Neutrophil (primary cell): ENCODE results near the gene ARHGAP23.
A peak's percentile ranks its signal among the peaks of the same experiment; 100 is the strongest.
"Not testable (repeated sequence)": the region's sequence is repeated elsewhere in the genome, so short reads cannot be mapped to it uniquely, and the experiment has no call there.

Source experiments
- H3K27ac ChIP-seq: fragments of 200-600 bp; sonication (generic); 2 replicates; pipeline ENCODE4 v1.5.1; 2016; ENCODE audit warnings: mild to moderate bottlenecking, moderate library complexity
- H3K27me3 ChIP-seq: fragments of 200-600 bp; sonication (generic); 2 replicates; pipeline ENCODE4 v1.6.0; 2016; ENCODE audit warnings: mild to moderate bottlenecking
- H3K36me3 ChIP-seq: fragments of 200-600 bp; sonication (generic); 2 replicates; pipeline ENCODE4 v1.5.1; 2017
- H3K4me1 ChIP-seq, 2 experiments: fragments of 200-600 bp in 1 of 2; sonication (generic) in 1 of 2; 1 replicate in 1 of 2; 2 replicates in 1 of 2; pipeline versions ENCODE4 v1.5.1 to v1.6.1; 2013 to 2016; ENCODE audit warnings: low read depth in 1 of 2, low read length in 1 of 2, mild to moderate bottlenecking in 1 of 2, moderate library complexity in 1 of 2; ENCODE audit not compliant: control insufficient read depth in 1 of 2, insufficient read depth in 1 of 2
- H3K4me3 ChIP-seq, 2 experiments: fragments of 200-600 bp in 1 of 2; sonication (generic) in 1 of 2; 1 replicate in 1 of 2; 2 replicates in 1 of 2; pipeline ENCODE4 v1.5.1; 2013 to 2016; ENCODE audit warnings: low read depth in 1 of 2, low read length in 1 of 2, mild to moderate bottlenecking in 1 of 2, moderate library complexity in 1 of 2
- H3K9me3 ChIP-seq: fragments of 200-600 bp; sonication (generic); 2 replicates; pipeline ENCODE4 v1.5.1; 2016
- TF ChIP-seq, protein P1 (sequence below): fragments of 200-600 bp; sonication (generic); IDR thresholded peaks from 2 replicates; pipeline ENCODE4 v1.5.1; 2016; ENCODE audit warnings: antibody characterized with exemption

Gene ARHGAP23

DNA sequence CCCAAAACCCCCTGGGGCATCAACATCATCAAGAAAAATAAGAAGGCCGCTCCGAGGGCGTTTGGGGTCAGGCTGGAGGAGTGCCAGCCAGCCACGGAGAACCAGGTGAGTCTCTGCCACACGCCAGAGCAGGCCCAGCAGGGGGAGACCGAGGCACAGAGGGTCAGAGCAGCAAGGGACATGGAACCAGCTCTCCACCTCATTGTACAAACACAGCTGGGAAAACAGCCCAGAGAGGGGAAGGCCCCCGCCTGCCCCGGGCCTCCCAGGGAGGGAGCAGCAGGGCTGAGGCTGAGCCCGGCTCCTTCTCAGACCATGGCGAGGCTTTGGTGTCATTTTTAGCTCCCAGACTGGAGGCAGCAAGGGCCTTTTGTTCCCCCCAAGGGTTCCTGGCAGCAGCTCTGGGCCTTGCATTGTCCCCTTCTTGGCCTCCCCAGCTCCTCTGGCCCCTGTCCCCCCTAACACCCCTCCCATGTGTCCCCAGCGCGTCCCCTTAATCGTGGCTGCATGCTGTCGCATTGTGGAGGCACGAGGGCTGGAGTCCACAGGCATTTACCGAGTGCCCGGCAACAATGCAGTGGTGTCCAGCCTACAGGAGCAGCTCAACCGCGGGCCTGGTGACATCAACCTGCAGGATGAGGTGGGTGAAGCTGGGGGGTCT, 53.9 kb downstream of the ARHGAP23 start:
- H3K9me3 ChIP-seq, H3K27ac ChIP-seq, H3K27me3 ChIP-seq, H3K4me3 ChIP-seq, H3K4me1 ChIP-seq, H3K36me3 ChIP-seq: not testable (repeated sequence)

DNA sequence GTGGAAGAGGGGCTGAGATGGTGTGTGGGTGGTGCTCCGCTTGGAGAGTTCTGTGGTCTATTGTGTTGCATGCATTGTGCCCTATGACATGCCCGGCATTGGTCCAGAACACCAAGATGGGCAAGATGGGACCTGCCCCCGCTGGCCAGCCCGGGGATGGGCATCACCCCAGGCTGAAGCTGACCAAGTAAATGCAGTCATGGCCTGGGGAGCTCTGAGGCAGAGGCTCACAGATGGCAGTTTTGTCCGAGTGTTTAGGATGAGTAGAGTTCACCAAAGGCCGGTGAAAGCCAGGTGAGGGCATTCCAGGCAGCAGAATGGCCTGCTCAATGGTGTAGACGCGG, 54.4 kb downstream of the ARHGAP23 start:
- H3K27ac ChIP-seq, H3K4me3 ChIP-seq, H3K36me3 ChIP-seq, H3K27me3 ChIP-seq, H3K4me1 ChIP-seq, H3K9me3 ChIP-seq: not testable (repeated sequence)

DNA sequence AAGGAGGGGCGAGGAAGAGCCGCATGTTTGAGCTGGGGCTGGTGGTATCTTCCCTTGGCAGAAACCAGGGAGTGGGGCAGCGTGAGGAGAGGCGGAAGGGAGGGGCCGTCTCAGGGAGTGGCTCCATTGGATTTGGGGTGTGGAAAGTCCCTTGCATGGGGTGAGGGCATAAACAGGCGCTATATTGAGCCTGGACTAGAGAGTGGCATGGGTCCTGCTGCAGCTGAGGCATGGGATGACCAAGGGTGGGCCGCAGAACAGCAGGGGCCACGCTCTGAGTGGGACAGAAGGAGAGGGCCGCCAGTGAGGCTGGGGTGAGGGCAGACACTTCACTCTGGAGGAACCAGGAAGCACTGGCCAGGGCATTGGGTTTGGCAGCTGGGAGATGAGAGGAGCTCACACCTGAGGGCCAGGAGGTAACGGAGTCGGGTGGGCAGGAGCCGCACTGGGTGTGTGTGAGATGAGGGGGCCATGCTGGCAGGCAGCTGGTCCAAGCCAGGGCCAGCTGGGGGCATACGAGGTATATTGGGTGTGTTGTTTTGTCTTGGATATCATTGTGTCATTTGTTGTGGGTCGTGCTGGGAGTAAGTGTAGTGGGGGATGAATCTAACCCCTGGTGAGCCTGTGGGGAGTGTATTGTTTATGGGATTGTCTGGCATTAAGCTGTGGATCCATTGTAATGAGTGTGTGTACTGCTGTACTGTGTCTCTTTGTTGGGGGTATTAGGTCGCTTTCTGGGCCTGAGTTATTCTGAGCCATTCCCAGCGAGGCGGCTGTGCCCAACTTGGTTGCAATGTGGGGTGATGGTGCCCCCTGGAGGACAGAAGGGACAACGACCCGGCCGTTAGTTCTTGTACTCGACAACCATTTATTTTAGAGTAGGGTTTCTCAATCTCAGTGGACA, 56.2 kb downstream of the ARHGAP23 start:
- H3K36me3 ChIP-seq, H3K4me3 ChIP-seq, H3K9me3 ChIP-seq, H3K27ac ChIP-seq, H3K27me3 ChIP-seq, H3K4me1 ChIP-seq: not testable (repeated sequence)
- TF ChIP-seq, protein P1, sequence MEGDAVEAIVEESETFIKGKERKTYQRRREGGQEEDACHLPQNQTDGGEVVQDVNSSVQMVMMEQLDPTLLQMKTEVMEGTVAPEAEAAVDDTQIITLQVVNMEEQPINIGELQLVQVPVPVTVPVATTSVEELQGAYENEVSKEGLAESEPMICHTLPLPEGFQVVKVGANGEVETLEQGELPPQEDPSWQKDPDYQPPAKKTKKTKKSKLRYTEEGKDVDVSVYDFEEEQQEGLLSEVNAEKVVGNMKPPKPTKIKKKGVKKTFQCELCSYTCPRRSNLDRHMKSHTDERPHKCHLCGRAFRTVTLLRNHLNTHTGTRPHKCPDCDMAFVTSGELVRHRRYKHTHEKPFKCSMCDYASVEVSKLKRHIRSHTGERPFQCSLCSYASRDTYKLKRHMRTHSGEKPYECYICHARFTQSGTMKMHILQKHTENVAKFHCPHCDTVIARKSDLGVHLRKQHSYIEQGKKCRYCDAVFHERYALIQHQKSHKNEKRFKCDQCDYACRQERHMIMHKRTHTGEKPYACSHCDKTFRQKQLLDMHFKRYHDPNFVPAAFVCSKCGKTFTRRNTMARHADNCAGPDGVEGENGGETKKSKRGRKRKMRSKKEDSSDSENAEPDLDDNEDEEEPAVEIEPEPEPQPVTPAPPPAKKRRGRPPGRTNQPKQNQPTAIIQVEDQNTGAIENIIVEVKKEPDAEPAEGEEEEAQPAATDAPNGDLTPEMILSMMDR = peak; percentile 51

DNA sequence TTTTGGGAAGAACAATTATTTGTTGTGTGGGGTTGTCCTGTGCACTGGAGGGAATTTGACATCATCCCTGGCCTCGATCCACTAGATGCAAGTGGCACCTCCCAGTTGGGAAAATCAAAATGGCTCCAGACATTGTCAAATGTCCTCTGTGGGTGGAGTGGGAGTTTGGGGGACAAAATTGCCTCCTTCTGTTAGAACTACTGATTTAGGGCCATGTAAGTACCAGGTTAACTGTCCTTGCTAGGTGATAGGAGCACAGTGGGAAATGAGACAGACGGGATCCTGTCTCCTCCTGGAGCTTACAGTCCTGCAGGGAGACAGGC, 56.8 kb downstream of the ARHGAP23 start:
- Histone ChIP-seq H3K4me1 (no peaks in the 10 kb centered on the region), H3K9me3 (no peaks in the 10 kb centered on the region), H3K27me3 (no peaks in the 10 kb centered on the region), H3K36me3 (no peaks in the 10 kb centered on the region), H3K4me3 (no peak overlapping the region), H3K27ac (no peak overlapping the region)
- TF ChIP-seq, protein P1 = no peak

DNA sequence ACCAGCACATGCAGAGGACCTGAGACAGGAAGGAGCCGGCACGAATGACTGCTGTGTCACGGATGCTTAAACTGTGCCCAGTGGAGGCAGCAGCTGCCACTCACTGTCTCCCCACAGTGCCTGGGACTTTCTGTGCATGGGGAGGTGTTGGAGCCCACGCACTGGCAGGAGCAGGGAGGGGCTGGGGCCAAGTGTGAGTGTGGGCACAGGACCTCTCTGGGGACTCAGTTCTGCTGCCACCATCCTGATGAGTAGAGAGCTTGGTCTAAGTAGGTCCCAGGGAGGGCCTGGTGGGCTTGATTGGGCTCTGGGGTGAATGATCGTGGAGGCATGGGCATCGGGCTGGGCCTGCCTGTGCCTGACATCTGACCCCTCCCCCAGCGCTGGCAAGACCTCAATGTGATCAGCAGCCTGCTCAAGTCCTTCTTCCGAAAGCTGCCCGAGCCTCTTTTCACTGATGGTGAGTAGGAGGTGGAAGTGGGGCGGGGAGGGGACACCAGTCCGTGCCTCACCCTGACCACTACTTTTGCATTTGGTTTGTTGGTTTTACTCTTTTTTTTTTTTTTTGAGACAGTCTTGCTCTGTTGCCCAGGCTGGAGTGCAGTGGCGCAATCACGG, 57.5 kb downstream of the ARHGAP23 start:
- H3K9me3 ChIP-seq, H3K27ac ChIP-seq, H3K36me3 ChIP-seq, H3K4me1 ChIP-seq, H3K27me3 ChIP-seq, H3K4me3 ChIP-seq: not testable (repeated sequence)

DNA sequence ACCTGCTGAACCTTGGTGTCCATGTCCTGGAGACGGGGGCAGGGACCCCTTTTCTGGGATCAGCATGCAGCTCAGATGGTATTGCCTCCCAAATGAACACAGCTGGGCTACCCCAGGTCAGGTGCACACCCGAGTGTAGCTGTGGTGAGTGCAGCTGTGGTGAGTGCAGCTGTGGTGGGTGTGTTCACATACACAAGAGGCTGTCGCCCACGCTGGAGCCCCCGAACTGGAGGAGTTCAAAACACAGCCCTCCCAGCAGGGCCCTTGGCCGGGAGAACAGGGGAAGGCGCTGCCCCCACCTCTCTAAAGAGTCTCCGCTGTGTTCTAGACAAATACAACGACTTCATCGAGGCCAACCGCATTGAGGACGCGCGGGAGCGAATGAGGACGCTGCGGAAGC, 61.5 kb downstream of the ARHGAP23 start:
- not testable (repeated sequence) for H3K4me3 ChIP-seq, H3K4me1 ChIP-seq, H3K9me3 ChIP-seq, H3K27me3 ChIP-seq, H3K36me3 ChIP-seq, H3K27ac ChIP-seq

DNA sequence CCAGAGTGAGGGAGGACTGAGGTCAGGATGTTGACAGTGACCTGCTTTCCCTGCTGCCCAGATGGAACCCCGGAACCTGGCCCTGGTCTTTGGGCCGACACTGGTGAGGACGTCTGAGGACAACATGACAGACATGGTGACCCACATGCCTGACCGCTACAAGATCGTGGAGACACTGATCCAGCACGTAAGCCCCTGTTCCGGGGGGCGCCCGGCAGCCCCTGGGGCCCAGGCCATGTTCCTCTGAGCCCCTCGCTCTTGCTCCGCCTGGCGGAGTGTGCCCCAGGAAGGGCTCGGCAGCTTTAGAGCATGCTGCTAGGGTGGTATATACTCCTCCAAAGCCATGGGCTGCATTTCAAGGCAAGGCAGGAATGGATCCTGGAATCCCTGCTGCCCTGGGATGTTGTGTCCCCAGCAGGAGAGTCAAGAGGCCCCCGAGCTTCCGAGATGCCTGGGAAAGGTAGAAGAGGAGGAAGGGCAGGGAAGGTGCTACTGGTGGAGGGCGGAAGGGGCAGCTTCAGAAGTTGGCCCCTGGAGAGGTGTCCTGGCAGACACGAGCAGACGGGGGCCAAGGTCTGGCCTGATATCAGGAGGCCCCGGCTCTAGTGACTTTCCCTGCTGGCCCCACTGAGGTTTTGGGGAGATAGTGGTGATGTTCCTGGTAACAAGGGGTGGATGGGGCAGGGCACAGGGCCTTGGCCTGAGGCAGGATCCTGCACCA, 63.2 kb downstream of the ARHGAP23 start:
- not testable (repeated sequence) for H3K27me3 ChIP-seq, H3K27ac ChIP-seq, H3K4me3 ChIP-seq, H3K36me3 ChIP-seq, H3K9me3 ChIP-seq, H3K4me1 ChIP-seq
